IPS DF 6.9 (cell line): ENCODE results near the gene GABRB3.

Source experiments
- DNase-seq: peaks from one replicate; pipeline ENCODE4 v3.0.0-alpha.2; 2013; ENCODE audit warnings: low read depth, low spot score
- H3K27ac ChIP-seq: one replicate; pipeline ENCODE4 v1.5.1; 2013; ENCODE audit warnings: low read length, control low read depth
- H3K27me3 ChIP-seq: 2 replicates; pipeline ENCODE4 v1.6.1; 2013; ENCODE audit warnings: mild to moderate bottlenecking, low read length; ENCODE audit not compliant: control insufficient read depth, insufficient read depth
- H3K36me3 ChIP-seq: 2 replicates; pipeline ENCODE4 v1.6.1; 2013; ENCODE audit warnings: low read length; ENCODE audit not compliant: control insufficient read depth, insufficient read depth
- H3K4me1 ChIP-seq: 2 replicates; pipeline ENCODE4 v1.6.1; 2013; ENCODE audit warnings: low read length; ENCODE audit not compliant: control insufficient read depth, insufficient read depth
- H3K4me3 ChIP-seq: 2 replicates; pipeline ENCODE4 v1.5.1; 2013; ENCODE audit warnings: mild to moderate bottlenecking, low read length
- H3K9me3 ChIP-seq: 2 replicates; pipeline ENCODE4 v1.6.1; 2013; ENCODE audit warnings: low read length, inconsistent platforms; ENCODE audit not compliant: control insufficient read depth, insufficient read depth
- WGBS: extraction: QIAGEN DNeasy Blood & Tissue Kit; methylation state at CpG from one replicate; pipeline ENCODE4 v1.1.7; 2013; ENCODE audit warnings: mixed read lengths, missing lambda C conversion rate; ENCODE audit not compliant: insufficient read length, insufficient coverage; 5-methylcytosine and 5-hydroxymethylcytosine counted together

Gene GABRB3

GRCh38 chr15:26620528-26621458, 152.1 kb downstream of the GABRB3 start:
- no peaks in the 10 kb centered on the region for H3K9me3 ChIP-seq
- peaks cover 4% of the 10 kb centered on the region for H3K4me1 ChIP-seq
- DNase-seq, result no peak
- no peaks in the 10 kb centered on the region for H3K27me3 ChIP-seq
- no peak overlapping the region for H3K27ac ChIP-seq
- no peaks in the 10 kb centered on the region for H3K36me3 ChIP-seq
- H3K4me3 ChIP-seq, result no peak overlapping the region
- WGBS, result no CpG with 5 or more reads among the region's 10 CpGs

DNA sequence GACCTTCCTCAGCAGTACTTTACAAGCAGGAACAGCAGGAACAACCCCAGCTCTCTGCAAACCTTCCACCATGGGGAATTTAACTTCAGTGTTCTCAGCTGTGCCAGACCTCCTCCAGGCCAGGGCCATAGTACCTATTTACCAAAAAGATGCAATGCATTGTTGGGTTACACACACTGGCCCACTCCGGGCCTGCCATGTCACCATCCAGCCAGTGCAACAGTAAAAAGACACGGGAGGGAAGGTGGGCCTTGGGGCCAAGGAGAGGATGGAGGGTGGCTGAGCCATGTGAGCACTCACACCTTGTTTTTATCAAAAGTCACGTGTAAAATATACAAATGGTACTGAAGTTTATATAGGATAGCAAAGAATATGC, 157.0 kb downstream of the GABRB3 start:
- H3K9me3 ChIP-seq, result no peaks in the 10 kb centered on the region
- H3K27ac ChIP-seq, result no peak overlapping the region
- H3K4me1 ChIP-seq, result peaks cover 2% of the 10 kb centered on the region; the same call in 1 of the 2 replicates
- WGBS, result no CpG with 5 or more reads among the region's 3 CpGs
- H3K36me3 ChIP-seq, result no peaks in the 10 kb centered on the region
- H3K27me3 ChIP-seq, result no peaks in the 10 kb centered on the region
- no peak overlapping the region for H3K4me3 ChIP-seq
- DNase-seq, result no peak

- no peak overlapping the region for H3K27ac ChIP-seq
- WGBS, result no CpG with 5 or more reads among the region's 7 CpGs
- H3K4me1 ChIP-seq, result peaks cover 2% of the 10 kb centered on the region; the same call in 1 of the 2 replicates
- H3K9me3 ChIP-seq, result no peaks in the 10 kb centered on the region
- no peaks in the 10 kb centered on the region for H3K27me3 ChIP-seq
- H3K36me3 ChIP-seq, result no peaks in the 10 kb centered on the region
- no peak for DNase-seq
- H3K4me3 ChIP-seq, result no peak overlapping the region
Observed at GRCh38 chr15:26615188-26615926, 157.5 kb downstream of the GABRB3 start.

DNA sequence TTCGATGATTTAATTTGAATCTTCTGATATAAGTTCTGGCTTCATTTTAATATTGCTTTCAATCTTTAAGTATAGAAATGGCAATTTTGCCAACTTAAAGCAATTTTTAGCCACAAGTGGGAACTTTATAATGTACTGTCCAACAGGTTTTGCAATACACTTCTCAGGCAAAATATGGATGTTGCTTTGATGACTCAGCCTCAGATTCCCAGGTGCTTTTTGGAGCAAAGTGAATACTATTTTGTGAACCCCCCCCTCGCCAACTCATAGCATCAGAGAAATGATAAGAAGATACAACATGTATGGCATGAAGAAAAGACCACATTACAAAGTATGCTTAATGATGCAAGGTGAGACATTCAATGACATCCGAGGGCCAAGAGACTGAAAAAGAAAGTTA, 158.1 kb downstream of the GABRB3 start:
- Histone ChIP-seq H3K36me3 (no peaks in the 10 kb centered on the region), H3K4me3 (no peak overlapping the region), H3K27me3 (no peaks in the 10 kb centered on the region), H3K9me3 (no peaks in the 10 kb centered on the region), H3K27ac (no peak overlapping the region), H3K4me1 (peaks cover 2% of the 10 kb centered on the region; the same call in 1 of the 2 replicates)
- no CpG with 5 or more reads among the region's 3 CpGs for WGBS
- no peak for DNase-seq

GRCh38 chr15:26598704-26599103, 174.2 kb downstream of the GABRB3 start:
- Histone ChIP-seq H3K36me3 (no peaks in the 10 kb centered on the region), H3K4me1 (0 out of 2 replicates have a peak, but pooled peaks cover 1% of the 10 kb centered on the region), H3K9me3 (no peaks in the 10 kb centered on the region), H3K27ac (no peak overlapping the region), H3K27me3 (no peaks in the 10 kb centered on the region), H3K4me3 (no peak overlapping the region)
- no peak for DNase-seq
- WGBS, result no CpG with 5 or more reads among the region's 2 CpGs

- no peak for DNase-seq
- Histone ChIP-seq H3K4me3 (no peak overlapping the region), H3K4me1 (0 out of 2 replicates have a peak, but pooled peaks cover 1% of the 10 kb centered on the region), H3K9me3 (no peaks in the 10 kb centered on the region), H3K27me3 (no peaks in the 10 kb centered on the region), H3K36me3 (no peaks in the 10 kb centered on the region), H3K27ac (no peak overlapping the region)
- no CpG with 5 or more reads among the region's 2 CpGs for WGBS
Observed at GRCh38 chr15:26595611-26596010, 177.3 kb downstream of the GABRB3 start.

DNA sequence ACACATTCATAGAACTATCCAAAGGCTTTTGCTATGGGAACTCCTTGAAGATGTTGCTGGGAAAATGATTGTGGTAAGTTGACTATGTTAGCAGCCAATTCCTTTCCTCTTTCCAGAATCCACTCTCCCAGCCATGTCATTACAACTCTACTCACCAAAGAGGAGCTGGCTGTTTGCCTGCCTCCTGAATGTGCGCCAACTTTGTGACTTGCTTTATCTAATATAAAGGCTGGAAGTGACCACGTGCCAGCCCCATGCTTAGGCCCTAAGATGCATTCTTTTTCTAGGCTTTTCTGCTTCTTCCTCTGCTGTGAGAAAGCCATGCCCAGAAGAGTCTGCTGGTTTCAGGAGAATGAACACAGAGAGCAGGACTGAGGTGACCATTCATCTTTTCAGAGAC, 182.2 kb downstream of the GABRB3 start:
- Histone ChIP-seq H3K36me3 (no peaks in the 10 kb centered on the region), H3K27me3 (no peaks in the 10 kb centered on the region), H3K27ac (no peak overlapping the region), H3K9me3 (no peaks in the 10 kb centered on the region), H3K4me1 (no peaks in the 10 kb centered on the region), H3K4me3 (no peak overlapping the region)
- no peak for DNase-seq
- WGBS, result no CpG with 5 or more reads among the region's 2 CpGs

DNA sequence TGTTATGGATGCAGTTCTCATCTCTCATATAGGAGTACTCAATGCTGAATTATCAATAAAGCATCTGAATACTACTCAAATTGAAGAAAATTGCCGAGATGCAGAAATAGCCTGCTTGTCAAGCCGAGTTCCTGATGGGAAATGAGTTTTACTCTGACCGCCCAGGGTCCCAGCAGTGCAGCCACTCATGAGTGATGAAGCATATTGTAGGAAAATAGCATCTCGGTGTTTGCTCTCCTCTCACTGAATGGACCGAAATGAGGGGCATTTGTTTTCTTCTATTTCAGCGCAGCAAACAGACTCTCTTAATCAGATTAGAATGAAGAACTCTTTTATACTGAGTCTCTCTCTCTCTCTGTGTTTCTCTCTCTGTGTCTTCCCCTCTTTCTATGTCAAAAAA, 190.0 kb downstream of the GABRB3 start:
- Histone ChIP-seq H3K9me3 (no peaks in the 10 kb centered on the region), H3K4me1 (no peaks in the 10 kb centered on the region), H3K27me3 (no peaks in the 10 kb centered on the region), H3K36me3 (peaks cover 19% of the 10 kb centered on the region), H3K4me3 (no peak overlapping the region), H3K27ac (no peak overlapping the region)
- DNase-seq, result no peak
- no CpG with 5 or more reads among the region's 6 CpGs for WGBS

- WGBS, result no CpG with 5 or more reads among the region's 4 CpGs
- Histone ChIP-seq H3K27ac (no peak overlapping the region), H3K4me1 (no peaks in the 10 kb centered on the region), H3K9me3 (no peaks in the 10 kb centered on the region), H3K4me3 (no peak overlapping the region), H3K27me3 (no peaks in the 10 kb centered on the region), H3K36me3 (peaks cover 22% of the 10 kb centered on the region)
- no peak for DNase-seq
Observed at GRCh38 chr15:26580943-26581342, 191.9 kb downstream of the GABRB3 start.

- WGBS, result no CpG with 5 or more reads among the region's 5 CpGs
- no peak overlapping the region for H3K4me3 ChIP-seq
Observed at GRCh38 chr15:26572602-26573350, 200.1 kb downstream of the GABRB3 start.

More at GRCh38 chr15:26572602-26573350, 200.1 kb downstream of the GABRB3 start:
- Histone ChIP-seq H3K27ac (no peak overlapping the region), H3K27me3 (no peaks in the 10 kb centered on the region), H3K9me3 (no peaks in the 10 kb centered on the region), H3K36me3 (peaks cover 3% of the 10 kb centered on the region; the same call in 1 of the 2 replicates), H3K4me1 (no peaks in the 10 kb centered on the region)
- DNase-seq, result no peak
